Thymus (tissue), 11 donors: ENCODE data around the gene ARHGAP9. TPM values are rescaled to one million over a fixed set of nuclear protein-coding genes. Genes with fewer than 3 reads are reported as not detected.
A peak's percentile ranks its signal among the peaks of the same experiment; 100 is the strongest.
"Not testable (repeated sequence)": the region's sequence is repeated elsewhere in the genome, so short reads cannot be mapped to it uniquely, and the experiment has no call there.

Experiments
- DNase-seq, 9 donors: peaks; one replicate each; pipeline ENCODE4 v3.0.0-alpha.2; 2013; ENCODE audit warnings: low spot score in 9 of 9, low read depth in 6 of 9, missing footprints in 1 of 9
- H3K27ac ChIP-seq, 2 donors: one replicate each; pipeline ENCODE4 v1.5.1; 2013; ENCODE audit warnings: control low read depth in 1 of 2, low read depth in 1 of 2, low read length in 1 of 2, mild to moderate bottlenecking in 1 of 2, moderate library complexity in 1 of 2
- H3K27me3 ChIP-seq, 2 donors: one replicate each; pipeline ENCODE4 v1.5.1; 2013; ENCODE audit warnings: low read length in 1 of 2; ENCODE audit not compliant: control insufficient read depth in 2 of 2, insufficient read depth in 1 of 2
- H3K36me3 ChIP-seq, 2 donors: one replicate each; pipeline ENCODE4 v1.5.1; 2013; ENCODE audit warnings: low read length in 1 of 2, mild to moderate bottlenecking in 1 of 2, moderate library complexity in 1 of 2; ENCODE audit not compliant: control insufficient read depth in 2 of 2, insufficient read depth in 2 of 2
- H3K4me1 ChIP-seq, 2 donors: one replicate each; pipeline ENCODE4 v1.5.1; 2013; ENCODE audit warnings: low read length in 2 of 2; ENCODE audit not compliant: control insufficient read depth in 2 of 2, insufficient read depth in 2 of 2
- H3K4me3 ChIP-seq, 2 donors: one replicate each; pipeline ENCODE4 v1.5.1; 2013; ENCODE audit warnings: low read length in 2 of 2, control low read depth in 1 of 2, mild to moderate bottlenecking in 1 of 2
- H3K9me3 ChIP-seq, 2 donors: one replicate each; pipeline ENCODE4 v1.5.1; 2013; ENCODE audit warnings: low read length in 1 of 2, mild to moderate bottlenecking in 1 of 2; ENCODE audit not compliant: control insufficient read depth in 2 of 2, insufficient read depth in 1 of 2
- WGBS: extraction: QIAGEN DNeasy Blood & Tissue Kit; methylation state at CpG from one replicate; pipeline ENCODE4 v1.1.7; 2013; 5-methylcytosine and 5-hydroxymethylcytosine counted together
- polyA plus RNA-seq: library from polyadenylated mRNA; stranded (reverse); fragments of 200-250 nt; gene quantifications from one replicate; pipeline ENCODE4 v1.2.3, GENCODE V29; 2013
- total RNA-seq: library from RNA; stranded (reverse); fragments of 120-200 nt; gene quantifications from one replicate; pipeline ENCODE4 v1.2.4, GENCODE V29; 2013
- donor health status: healthy.

Gene ARHGAP9
- total and polyA plus RNA-seq, 2 donors: 71.1 to 165 TPM

- Histone ChIP-seq H3K36me3 (peaks cover 48 to 69% of the 10 kb centered on the region in 2 donors), H3K9me3 (no peaks in the 10 kb centered on the region), H3K4me3 (no peak overlapping the region), H3K4me1 (no peaks in the 10 kb centered on the region), H3K27ac (no peak overlapping the region), H3K27me3 (no peaks in the 10 kb centered on the region)
- WGBS: 97% methylated on average over 4 of the region's 4 CpGs
- no peak for DNase-seq
These were observed 18.9 kb upstream of the ARHGAP9 start for GRCh38 chr12:57498571-57498970.

DNA sequence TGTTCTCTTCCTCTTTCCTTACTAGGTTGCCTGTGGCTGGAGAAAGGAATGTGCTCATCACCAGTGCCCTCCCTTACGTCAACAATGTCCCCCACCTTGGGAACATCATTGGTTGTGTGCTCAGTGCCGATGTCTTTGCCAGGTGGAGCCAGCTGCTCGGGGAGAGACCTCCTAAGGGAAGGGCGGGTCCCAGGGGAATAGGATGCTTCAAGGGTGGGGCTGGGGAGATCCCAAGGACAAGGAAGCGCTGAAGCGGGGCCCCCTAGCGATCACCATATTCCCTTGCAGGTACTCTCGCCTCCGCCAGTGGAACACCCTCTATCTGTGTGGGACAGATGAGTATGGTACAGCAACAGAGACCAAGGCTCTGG, 18.5 kb upstream of the ARHGAP9 start:
- H3K27ac ChIP-seq: no peak overlapping the region
- peaks cover 44 to 65% of the 10 kb centered on the region in 2 donors for H3K36me3 ChIP-seq

GRCh38 chr12:57497223-57498131, 17.8 kb upstream of the ARHGAP9 start:
- 97% methylated on average over 12 of the region's 12 CpGs for WGBS
- Histone ChIP-seq H3K4me1 (no peaks in the 10 kb centered on the region), H3K4me3 (no peak overlapping the region), H3K36me3 (peaks cover 48 to 66% of the 10 kb centered on the region in 2 donors), H3K27me3 (no peaks in the 10 kb centered on the region), H3K9me3 (no peaks in the 10 kb centered on the region), H3K27ac (no peak overlapping the region)
- DNase-seq: no peak

More for the DNA sequence above, 18.5 kb upstream of the ARHGAP9 start:
- no peaks in the 10 kb centered on the region for H3K9me3 ChIP-seq
- H3K27me3 ChIP-seq: no peaks in the 10 kb centered on the region
- WGBS: 97% methylated on average over 9 of the region's 9 CpGs
- DNase-seq: no peak
- H3K4me1 ChIP-seq: no peaks in the 10 kb centered on the region
- no peak overlapping the region for H3K4me3 ChIP-seq

DNA sequence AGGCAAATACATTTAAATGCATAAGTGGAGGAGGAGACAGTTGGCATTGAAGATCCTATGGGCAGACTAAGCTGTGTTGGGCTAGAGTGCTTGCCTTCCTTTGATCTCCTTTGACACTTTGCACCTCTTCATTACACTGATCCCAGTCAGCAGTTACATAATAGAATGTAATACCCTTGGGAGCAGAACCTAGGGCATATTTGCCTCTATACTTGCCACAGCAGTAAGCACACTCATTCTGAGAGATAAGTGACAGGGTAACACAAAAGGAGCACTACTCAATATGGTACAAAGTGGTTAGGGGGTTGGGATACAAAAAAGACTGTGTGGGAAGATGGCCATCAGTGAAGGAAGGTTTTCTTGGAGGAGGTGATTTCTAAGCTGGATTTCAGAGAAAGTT, 17.2 kb upstream of the ARHGAP9 start:
- no peak overlapping the region for H3K27ac ChIP-seq
- H3K4me3 ChIP-seq: no peak overlapping the region
- no peaks in the 10 kb centered on the region for H3K27me3 ChIP-seq
- no peak for DNase-seq
- H3K4me1 ChIP-seq: no peaks in the 10 kb centered on the region
- H3K9me3 ChIP-seq: no peaks in the 10 kb centered on the region
- peaks cover 47 to 62% of the 10 kb centered on the region in 2 donors for H3K36me3 ChIP-seq

DNA sequence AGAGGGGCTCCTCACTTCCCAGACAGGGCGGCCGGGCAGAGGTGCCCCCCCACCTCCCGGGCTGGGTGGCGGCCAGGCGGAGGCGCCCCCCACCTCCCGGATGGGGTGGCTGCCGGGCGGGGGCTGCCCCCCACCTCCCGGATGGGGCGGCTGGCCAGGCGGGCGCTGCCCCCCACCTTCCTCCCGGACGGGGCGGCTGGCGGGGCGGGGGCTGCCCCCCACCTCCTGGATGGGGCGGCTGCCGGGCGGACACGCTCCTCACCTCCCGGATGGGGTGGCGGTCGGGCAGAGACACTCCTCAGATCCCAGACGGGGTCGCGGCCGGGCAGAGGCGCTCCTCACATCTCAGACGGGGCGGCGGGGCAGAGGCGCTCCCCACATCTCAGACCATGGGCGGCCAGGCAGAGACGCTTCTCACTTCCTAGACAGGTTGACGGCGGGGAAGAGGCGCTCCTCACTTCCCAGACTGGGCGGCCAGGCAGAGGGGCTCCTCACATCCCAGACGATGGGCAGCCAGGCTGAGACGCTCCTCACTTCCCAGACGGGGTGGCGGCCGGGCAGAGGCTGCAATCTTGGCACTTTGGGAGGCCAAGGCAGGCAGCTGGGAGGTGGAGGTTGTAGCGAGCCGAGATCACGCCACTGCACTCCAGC, 15.5 kb upstream of the ARHGAP9 start:
- H3K9me3 ChIP-seq, H3K27me3 ChIP-seq, DNase-seq, H3K27ac ChIP-seq, H3K4me3 ChIP-seq, H3K4me1 ChIP-seq: not testable (repeated sequence)
- over 99% methylated on average over 45 of the region's 48 CpGs for WGBS
- H3K36me3 ChIP-seq: peaks cover 54 to 61% of the 10 kb centered on the region in 2 donors

- H3K9me3 ChIP-seq: no peaks in the 10 kb centered on the region
- peaks cover 42 to 46% of the 10 kb centered on the region in 2 donors for H3K36me3 ChIP-seq
- no peak overlapping the region for H3K4me3 ChIP-seq
- no peak overlapping the region for H3K27ac ChIP-seq
- DNase-seq: peak in 1 of 9 donors; percentile 14
- WGBS: 96% methylated on average over 15 of the region's 15 CpGs
- H3K4me1 ChIP-seq: peaks cover 8 to 17% of the 10 kb centered on the region in 2 donors
- no peaks in the 10 kb centered on the region for H3K27me3 ChIP-seq
These were observed 12.0 kb upstream of the ARHGAP9 start for GRCh38 chr12:57491393-57492280.

DNA sequence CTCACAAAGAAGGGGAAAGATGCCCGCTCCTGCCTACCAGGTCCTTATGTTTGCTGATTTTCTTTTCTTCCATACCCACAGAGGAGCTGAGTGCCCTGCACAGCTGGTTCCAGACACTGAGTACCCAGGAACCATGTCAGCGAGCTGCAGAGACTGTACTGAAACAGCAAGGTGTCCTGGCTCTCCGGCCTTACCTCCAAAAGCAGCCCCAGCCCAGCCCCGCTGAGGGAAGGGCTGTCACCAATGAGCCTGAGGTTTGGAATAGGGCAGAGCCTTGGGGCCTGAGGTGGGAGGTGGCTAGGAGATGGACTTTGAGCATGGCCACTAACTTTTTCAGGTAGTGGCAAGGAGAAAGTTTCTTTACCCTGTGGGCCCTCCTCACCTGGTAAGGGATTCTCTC, 10.5 kb upstream of the ARHGAP9 start:
- Histone ChIP-seq H3K27ac (no peak overlapping the region), H3K36me3 (peaks cover 38 to 39% of the 10 kb centered on the region in 2 donors), H3K4me1 (peaks cover 8 to 17% of the 10 kb centered on the region in 2 donors), H3K9me3 (no peaks in the 10 kb centered on the region), H3K27me3 (no peaks in the 10 kb centered on the region), H3K4me3 (no peak overlapping the region)
- WGBS: 97% methylated on average over 4 of the region's 4 CpGs
- DNase-seq: no peak

- Histone ChIP-seq H3K4me1 (peaks cover 8 to 17% of the 10 kb centered on the region in 2 donors), H3K27me3 (no peaks in the 10 kb centered on the region), H3K9me3 (no peaks in the 10 kb centered on the region), H3K4me3 (peak overlapping the region in 1 of 2 donors; percentile 96), H3K27ac (no peak overlapping the region), H3K36me3 (peaks cover 35 to 39% of the 10 kb centered on the region in 2 donors)
- no peak for DNase-seq
- WGBS: 96% methylated on average over 5 of the region's 5 CpGs
These were observed 9.5 kb upstream of the ARHGAP9 start for GRCh38 chr12:57489157-57489641.
